Measurements from ENCODE around the gene MTOR. TPM values are rescaled to one million over a fixed set of nuclear protein-coding genes. Genes with fewer than 3 reads are reported as not detected.

The MTOR gene
- polyA plus RNA-seq, 1 experiment: 27.7 TPM

DNA sequence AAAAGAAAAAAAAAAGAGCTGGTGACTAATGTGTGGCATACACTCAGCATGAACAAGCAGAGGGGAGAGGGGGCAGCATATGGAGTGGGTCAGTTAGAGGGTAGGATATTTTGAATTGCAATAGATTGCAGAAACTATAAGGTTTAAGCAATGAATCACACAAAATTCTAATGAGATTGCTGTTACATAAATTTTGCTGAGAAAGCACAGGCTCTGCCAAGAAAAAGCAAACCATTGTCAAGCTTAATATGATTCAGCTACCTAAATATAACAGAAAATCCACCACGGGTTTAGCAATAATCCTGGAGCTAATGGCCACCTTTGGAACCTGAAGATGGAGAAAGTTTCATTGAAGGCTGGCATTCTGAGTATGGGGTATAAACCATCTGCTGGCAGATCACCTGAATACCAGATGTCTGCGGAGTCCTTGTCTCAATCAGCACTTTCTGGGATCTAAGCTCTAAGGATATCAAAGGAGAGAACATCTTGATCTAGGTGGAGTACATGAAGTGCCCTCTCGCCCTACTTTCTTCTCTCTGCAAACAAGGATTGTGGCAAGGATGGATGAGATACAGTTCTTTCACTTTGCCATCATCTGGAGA, 103.5 kb downstream of the MTOR start:
- TF ChIP-seq CTCF (IDR thresholded peaks at IDR 0.05; ENCODE audit: low read depth, low read length): no peak
- Histone ChIP-seq H3K4me3 (ENCODE audit: low read depth, low read length) (no peak overlapping the region), H3K27ac (ENCODE audit: low read depth, low read length) (peak overlapping the region; percentile 96), H3K27me3 (ENCODE audit: control insufficient read depth, insufficient read depth, low read length) (no peaks in the 10 kb centered on the region), H3K9me3 (ENCODE audit: control insufficient read depth, insufficient read depth, low read length) (no peaks in the 10 kb centered on the region)
- ChIA-PET POLR2A (interaction anchor here (0.8 to 1.2 kb wide), 5 partner anchors 11 to 104 kb away, joined by 3 to 13 read pairs (median 4); partner anchors contain the start of genes EXOSC10 and MTOR), CTCF (interaction anchor here (0.8 to 2.4 kb wide), 3 partner anchors 12 to 121 kb away, joined by 3 to 15 read pairs (median 5); no protein-coding TSS in a partner anchor)
- DNase-seq (ENCODE audit: low read depth, low spot score): peak; percentile 82

- H3K4me3 ChIP-seq (ENCODE audit: low read depth, low read length): no peak overlapping the region
- no peaks in the 10 kb centered on the region for H3K27me3 ChIP-seq (ENCODE audit: control insufficient read depth, insufficient read depth, low read length)
- TF ChIP-seq CTCF (IDR thresholded peaks at IDR 0.05; ENCODE audit: low read depth, low read length): no peak
- H3K27ac ChIP-seq (ENCODE audit: low read depth, low read length): peak overlapping the region; percentile 96
- CTCF ChIA-PET: interaction anchor here (0.8 to 2.4 kb wide), 3 partner anchors 13 to 121 kb away, joined by 3 to 15 read pairs (median 5); no protein-coding TSS in a partner anchor
- no peak for DNase-seq (ENCODE audit: low read depth, low spot score)
- POLR2A ChIA-PET: interaction anchor here (1.2 kb wide), 3 partner anchors 11 to 23 kb away, joined by 4 to 13 read pairs (median 5); no protein-coding TSS in a partner anchor
- H3K9me3 ChIP-seq (ENCODE audit: control insufficient read depth, insufficient read depth, low read length): no peaks in the 10 kb centered on the region
Observed at GRCh38 chr1:11158291-11158690, 104.1 kb downstream of the MTOR start.

DNA sequence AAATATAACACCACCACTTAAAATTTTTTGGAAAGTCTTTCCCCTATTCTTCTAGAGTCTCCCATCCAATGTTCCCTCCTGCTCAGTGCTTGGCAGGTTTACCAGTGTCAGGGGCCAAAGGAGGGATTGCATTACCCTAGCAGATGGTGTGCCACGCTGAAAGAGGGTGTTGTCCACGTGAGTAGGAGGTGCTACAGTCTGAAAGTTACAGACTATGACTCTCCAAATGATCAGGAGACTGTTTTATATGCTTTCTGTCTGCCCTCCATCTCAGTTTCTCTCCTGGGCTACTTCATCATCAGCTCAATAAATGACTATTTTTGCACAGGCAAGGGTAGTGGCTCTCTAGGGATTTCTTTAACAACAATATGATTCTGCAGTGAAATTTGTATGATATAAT, 104.5 kb downstream of the MTOR start:
- Histone ChIP-seq H3K9me3 (ENCODE audit: control insufficient read depth, insufficient read depth, low read length) (no peaks in the 10 kb centered on the region), H3K27ac (ENCODE audit: low read depth, low read length) (peak overlapping the region; percentile 96), H3K27me3 (ENCODE audit: control insufficient read depth, insufficient read depth, low read length) (no peaks in the 10 kb centered on the region), H3K4me3 (ENCODE audit: low read depth, low read length) (no peak overlapping the region)
- CTCF ChIA-PET: interaction anchor here (1.2 to 1.6 kb wide), 2 partner anchors 13 to 120 kb away, joined by 5 read pairs; no protein-coding TSS in a partner anchor
- TF ChIP-seq CTCF (IDR thresholded peaks at IDR 0.05; ENCODE audit: low read depth, low read length): no peak
- DNase-seq (ENCODE audit: low read depth, low spot score): no peak
- POLR2A ChIA-PET: interaction anchor here (1.2 kb wide), 2 partner anchors 10 to 23 kb away, joined by 4 to 5 read pairs; no protein-coding TSS in a partner anchor

GRCh38 chr1:11157394-11157793, 105.0 kb downstream of the MTOR start:
- CTCF ChIA-PET: interaction anchor here (1.6 kb wide), 1 partner anchor 120 kb away, joined by 5 read pairs; no protein-coding TSS in a partner anchor

More at GRCh38 chr1:11157394-11157793, 105.0 kb downstream of the MTOR start:
- no peak overlapping the region for H3K4me3 ChIP-seq (ENCODE audit: low read depth, low read length)
- no peaks in the 10 kb centered on the region for H3K27me3 ChIP-seq (ENCODE audit: control insufficient read depth, insufficient read depth, low read length)
- no peak for DNase-seq (ENCODE audit: low read depth, low spot score)
- H3K27ac ChIP-seq (ENCODE audit: low read depth, low read length): peak overlapping the region; percentile 96
- no peaks in the 10 kb centered on the region for H3K9me3 ChIP-seq (ENCODE audit: control insufficient read depth, insufficient read depth, low read length)
- POLR2A ChIA-PET: no interaction called here
- TF ChIP-seq CTCF (IDR thresholded peaks at IDR 0.05; ENCODE audit: low read depth, low read length): no peak
